H1 (cell line): ENCODE measurements around the gene RPRML. TPM values are rescaled to one million over a fixed set of nuclear protein-coding genes. Genes with fewer than 3 reads are reported as not detected.
"Not testable (repeated sequence)": the region's sequence is repeated elsewhere in the genome, so short reads cannot be mapped to it uniquely, and the experiment has no call there.

Source experiments
- CTCF ChIA-PET: fragments of 300-600 bp; sonication (Branson Sonifier 250); formaldehyde crosslinking; loops from one replicate; lab custom pipeline; 2021; ENCODE audit not compliant: partially characterized antibody; lab: Charles Lee
- POLR2A ChIA-PET: fragments of 300-600 bp; sonication (Branson Sonifier 250); formaldehyde crosslinking; loops from one replicate; lab custom pipeline; 2021; ENCODE audit warnings: inconsistent platforms; ENCODE audit not compliant: partially characterized antibody; lab: Charles Lee
- DNase-seq, 2 experiments: peaks; one replicate each; pipeline versions ENCODE4 v3.0.0 to v3.0.0-alpha.2; 2010 to 2022; ENCODE audit warnings: low spot score in 2 of 2, low read depth in 1 of 2, mixed read lengths in 1 of 2
- FAIRE-seq: peaks from 2 replicates; lab custom pipeline; 2011; peaks lifted over from hg19 to GRCh38; lab: Jason Lieb, UNC
- H2AFZ ChIP-seq: 2 replicates; pipeline ENCODE4 v1.8.1; 2012; ENCODE audit warnings: low read length, inconsistent platforms
- H2AK5ac ChIP-seq: 2 replicates; pipeline ENCODE4 v1.6.1; 2013; ENCODE audit warnings: low read depth, low read length
- H2BK120ac ChIP-seq: replicated peaks from 2 replicates; pipeline ENCODE3; 2013; ENCODE audit warnings: low read depth, low read length, inconsistent platforms
- H2BK12ac ChIP-seq: 2 replicates; pipeline ENCODE4 v1.6.1; 2013; ENCODE audit warnings: low read depth, low read length
- H2BK15ac ChIP-seq: 2 replicates; pipeline ENCODE4 v1.6.1; 2013; ENCODE audit warnings: low read length
- H2BK20ac ChIP-seq: 2 replicates; pipeline ENCODE4 v1.6.1; 2013; ENCODE audit warnings: low read length
- H2BK5ac ChIP-seq: 2 replicates; pipeline ENCODE4 v1.6.1; 2013; ENCODE audit warnings: low read depth, low read length
- H3K14ac ChIP-seq: 2 replicates; pipeline ENCODE4 v1.6.1; 2013; ENCODE audit warnings: inconsistent platforms; ENCODE audit not compliant: insufficient read length
- H3K18ac ChIP-seq: 2 replicates; pipeline ENCODE4 v1.6.1; 2013; ENCODE audit warnings: low read length; ENCODE audit errors: extremely low read depth
- H3K23ac ChIP-seq: 2 replicates; pipeline ENCODE4 v1.6.1; 2013; ENCODE audit warnings: inconsistent platforms; ENCODE audit not compliant: insufficient read length
- H3K23me2 ChIP-seq: 2 replicates; pipeline ENCODE4 v1.6.1; 2013; ENCODE audit warnings: low read depth, low read length
- H3K27ac ChIP-seq: 2 replicates; pipeline ENCODE4 v1.6.1; 2011; ENCODE audit warnings: low read depth, low read length, inconsistent platforms
- H3K27me3 ChIP-seq, 4 experiments: replicated peaks in 1 of 4; 1 replicate in 1 of 4; 2 replicates in 3 of 4; pipeline versions ENCODE4 v1.6.1 to v1.8.1; 2011 to 2013; ENCODE audit warnings: low read length in 3 of 4, mild to moderate bottlenecking in 3 of 4, inconsistent platforms in 2 of 4, mixed read lengths in 2 of 4, moderate library complexity in 1 of 4; ENCODE audit not compliant: control insufficient read depth in 3 of 4, insufficient read depth in 3 of 4; ENCODE audit errors: extremely low read depth in 1 of 4
- H3K36me3 ChIP-seq, 4 experiments: 2 replicates each; pipeline versions ENCODE4 v1.6.1 to v1.8.1; 2011 to 2013; ENCODE audit warnings: mild to moderate bottlenecking in 4 of 4, low read length in 3 of 4, moderate library complexity in 2 of 4, control low read depth in 1 of 4, inconsistent platforms in 1 of 4; ENCODE audit not compliant: insufficient read depth in 4 of 4, control insufficient read depth in 2 of 4
- H3K4ac ChIP-seq: replicated peaks from 2 replicates; pipeline ENCODE3; 2013; ENCODE audit warnings: low read length, low read depth, mixed read lengths, inconsistent platforms; ENCODE audit not compliant: insufficient read length
- H3K4me1 ChIP-seq, 4 experiments: replicated peaks in 1 of 4; 1 replicate in 1 of 4; 2 replicates in 3 of 4; pipeline versions ENCODE4 v1.6.1 to v1.8.1; 2011 to 2013; ENCODE audit warnings: low read length in 3 of 4, inconsistent platforms in 2 of 4, mixed read lengths in 1 of 4; ENCODE audit not compliant: insufficient read depth in 4 of 4, control insufficient read depth in 3 of 4
- H3K4me2 ChIP-seq, 2 experiments: 2 replicates each; pipeline versions ENCODE4 v1.6.1 to v1.8.1; 2011 to 2013; ENCODE audit warnings: low read depth in 2 of 2, low read length in 2 of 2, control low read depth in 1 of 2, inconsistent platforms in 1 of 2, mild to moderate bottlenecking in 1 of 2; ENCODE audit not compliant: insufficient read depth in 1 of 2
- H3K4me3 ChIP-seq, 4 experiments: fragments of 200-600, 300-600 bp in 1 of 4; sonication (generic), shearing (Covaris generic), sonication (Bioruptor Twin) in 1 of 4; 2 replicates each; pipeline versions ENCODE4 v1.5.1 to v1.8.1; 2011 to 2016; ENCODE audit warnings: low read length in 4 of 4, low read depth in 3 of 4, control low read depth in 2 of 4, inconsistent platforms in 2 of 4, mild to moderate bottlenecking in 2 of 4, mixed read lengths in 1 of 4, moderate library complexity in 1 of 4; ENCODE audit not compliant: insufficient read depth in 2 of 4; ENCODE audit errors: extremely low read depth in 1 of 4
- H3K56ac ChIP-seq: replicated peaks from 2 replicates; pipeline ENCODE3; 2013; ENCODE audit warnings: low read depth, mild to moderate bottlenecking, mixed read lengths, low read length, inconsistent platforms; ENCODE audit not compliant: insufficient read length
- H3K79me1 ChIP-seq: 2 replicates; pipeline ENCODE4 v1.6.1; 2013; ENCODE audit warnings: low read depth, low read length, control low read depth
- H3K79me2 ChIP-seq, 2 experiments: 2 replicates each; pipeline versions ENCODE4 v1.6.1 to v1.8.1; 2012 to 2013; ENCODE audit warnings: low read length in 2 of 2, mild to moderate bottlenecking in 2 of 2, inconsistent platforms in 1 of 2; ENCODE audit not compliant: insufficient read depth in 2 of 2, control insufficient read depth in 1 of 2
- H3K9ac ChIP-seq, 4 experiments: replicated peaks in 1 of 4; 1 replicate in 1 of 4; 2 replicates in 3 of 4; pipeline versions ENCODE4 v1.6.1 to v1.8.1; 2011 to 2013; ENCODE audit warnings: low read depth in 3 of 4, low read length in 3 of 4, control low read depth in 2 of 4, mild to moderate bottlenecking in 2 of 4, moderate library complexity in 2 of 4, inconsistent platforms in 1 of 4; ENCODE audit errors: extremely low read depth in 1 of 4
- H3K9me3 ChIP-seq, 2 experiments: 2 replicates each; pipeline versions ENCODE4 v1.6.1 to v1.8.1; 2012 to 2013; ENCODE audit warnings: mild to moderate bottlenecking in 2 of 2, moderate library complexity in 2 of 2, control low read depth in 1 of 2, inconsistent platforms in 1 of 2, low read depth in 1 of 2, low read length in 1 of 2, mixed read lengths in 1 of 2; ENCODE audit not compliant: insufficient read depth in 2 of 2
- H4K20me1 ChIP-seq, 2 experiments: replicated peaks in 1 of 2; 2 replicates each; pipeline versions ENCODE3 to v1.8.1; 2011 to 2013; ENCODE audit warnings: inconsistent platforms in 2 of 2, low read length in 2 of 2, mild to moderate bottlenecking in 1 of 2; ENCODE audit not compliant: insufficient read depth in 2 of 2, control insufficient read depth in 1 of 2
- H4K5ac ChIP-seq: 2 replicates; pipeline ENCODE4 v1.6.1; 2013; ENCODE audit warnings: low read length, low read depth, mixed read lengths, inconsistent platforms; ENCODE audit not compliant: insufficient read length
- H4K8ac ChIP-seq: 2 replicates; pipeline ENCODE4 v1.8.0; 2013; ENCODE audit warnings: mild to moderate bottlenecking, moderate library complexity, low read length, inconsistent platforms; ENCODE audit not compliant: insufficient read depth; ENCODE audit errors: extremely low read depth
- H4K91ac ChIP-seq: replicated peaks from 2 replicates; pipeline ENCODE3; 2013; ENCODE audit warnings: low read length, mixed read lengths, inconsistent platforms; ENCODE audit not compliant: insufficient read length
- WGBS, 2 experiments: shearing (Covaris generic) in 1 of 2; methylation state at CpG; one replicate each; pipeline versions ENCODE4 v1.1.6 to v1.1.7; 2013 to 2015; ENCODE audit warnings: low lambda C conversion rate in 2 of 2, mixed read lengths in 2 of 2, inconsistent platforms in 1 of 2, low coverage in 1 of 2, missing lambda C conversion rate in 1 of 2; ENCODE audit not compliant: insufficient replicate concordance in 2 of 2, insufficient coverage in 1 of 2, insufficient read length in 1 of 2; ENCODE audit errors: extremely low coverage in 1 of 2, missing lambda C conversion rate in 1 of 2; 5-methylcytosine and 5-hydroxymethylcytosine counted together
- polyA plus RNA-seq, 7 experiments: library from polyadenylated mRNA; depleted of rRNA in 3 of 7; stranded (reverse) in 5 of 7; unstranded in 2 of 7; fragments of >200 nt in 5 of 7; fragments of 200-250 nt in 2 of 7; gene quantifications; 1 replicate in 5 of 7; 2 replicates in 1 of 7; 4 replicates in 1 of 7; pipeline versions ENCODE4 v1.2.1 to v1.2.3, GENCODE V29; 2011 to 2013; ENCODE audit warnings: missing spikeins in 2 of 7, mixed read lengths in 2 of 7
- total RNA-seq: library from RNA; stranded (reverse); fragmentation: NEBNext Ultra II Directional; extraction: Animal tissue kit (Norgen Biotek cat#: 25700); gene quantifications from 2 replicates; pipeline ENCODE4 v1.2.1, GENCODE V29; 2021

Gene RPRML
- total and polyA plus RNA-seq, 2 of the 8 experiments (the other 6 are each of a cell fraction or from before 2014, with no cell fraction given), result 3.5 to 5.5 TPM

DNA sequence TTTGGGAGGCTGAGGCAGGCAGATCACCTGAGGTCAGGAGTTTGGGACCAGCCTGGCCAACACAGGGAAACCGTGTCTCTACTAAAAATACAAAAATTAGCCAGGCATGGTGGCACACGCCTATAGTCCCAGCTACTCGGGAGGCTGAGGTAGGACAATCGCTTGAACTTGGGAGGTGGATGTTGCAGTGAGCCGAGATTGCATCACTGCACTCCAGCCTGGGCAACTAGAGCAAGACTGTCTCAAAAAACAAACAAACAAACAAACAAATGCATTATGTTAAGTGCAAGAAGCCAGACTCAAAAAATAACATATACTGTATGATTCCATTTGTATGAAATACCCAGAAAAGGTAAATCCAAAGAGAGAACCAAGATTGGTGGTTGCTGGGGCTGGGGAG, 8.9 kb upstream of the RPRML start:
- H3K4ac ChIP-seq, H2BK5ac ChIP-seq, FAIRE-seq, H3K18ac ChIP-seq, H3K23ac ChIP-seq, H3K79me1 ChIP-seq, H2BK12ac ChIP-seq, H3K9me3 ChIP-seq, H4K91ac ChIP-seq, H3K14ac ChIP-seq, H2BK20ac ChIP-seq, H3K4me2 ChIP-seq, H3K27me3 ChIP-seq, H3K56ac ChIP-seq, H3K4me3 ChIP-seq, H2BK15ac ChIP-seq, H3K27ac ChIP-seq, H3K79me2 ChIP-seq, H3K23me2 ChIP-seq, H4K5ac ChIP-seq, H3K9ac ChIP-seq, H3K4me1 ChIP-seq, DNase-seq, H2AFZ ChIP-seq, H2AK5ac ChIP-seq, H4K8ac ChIP-seq, H2BK120ac ChIP-seq, CTCF ChIA-PET, H3K36me3 ChIP-seq, H4K20me1 ChIP-seq, POLR2A ChIA-PET: not testable (repeated sequence)
- 98% methylated on average over 5 of the region's 5 CpGs; no CpG with 5 or more reads in 1 of the 2 experiments for WGBS, 2 experiments
